A549 (cell line): Measurements from ENCODE around the gene TAAR9.

ENCODE experiments used
- BCL3 ChIP-seq: fragments of >200 bp; sonication (Bioruptor Twin); formaldehyde crosslinking; IDR thresholded peaks from 3 replicates; pipeline ENCODE4 v1.6.1; 2016
- BHLHE40 ChIP-seq: IDR thresholded peaks from 2 replicates; pipeline ENCODE4 v1.6.1; 2012; ENCODE audit warnings: low read depth, low read length, inconsistent platforms
- CTCF ChIP-seq: fragments of >200 bp; sonication (Bioruptor Twin); formaldehyde crosslinking; IDR thresholded peaks from 3 replicates; pipeline ENCODE4 v1.5.1; 2016
- KDM1A ChIP-seq: fragments of 200-600 bp; sonication (generic); IDR thresholded peaks from 2 replicates; pipeline ENCODE4 v1.6.1; 2016; ENCODE audit warnings: low read depth, mild to moderate bottlenecking
- MAX ChIP-seq: IDR thresholded peaks from 2 replicates; pipeline ENCODE4 v1.6.1; 2012
- POLR2A ChIP-seq: IDR thresholded peaks from 2 replicates; pipeline ENCODE4 v1.6.1; 2012; ENCODE audit warnings: mild to moderate bottlenecking, low read length
- RAD21 ChIP-seq, 2 experiments: fragments of >200 bp in 1 of 2; sonication (Bioruptor Twin) in 1 of 2; formaldehyde crosslinking in 1 of 2; IDR thresholded peaks in 1 of 2; conservative IDR thresholded peaks in 1 of 2; 2 replicates in 1 of 2; 3 replicates in 1 of 2; pipeline ENCODE4 v1.6.1; 2012 to 2018; ENCODE audit warnings: inconsistent platforms in 1 of 2
- RFX5 ChIP-seq: fragments of 450-650 bp; IDR thresholded peaks from 2 replicates; pipeline ENCODE4 v1.7.1; 2014; ENCODE audit warnings: antibody characterized with exemption, mild to moderate bottlenecking, moderate library complexity

- TF ChIP-seq POLR2A: no peak
- no peak for TF ChIP-seq MAX
- TF ChIP-seq RAD21 (conservative IDR thresholded peaks at IDR 0.05 in 1 of 2, IDR thresholded peaks at IDR 0.05 in 1 of 2): no peak
- TF ChIP-seq KDM1A: no peak
- TF ChIP-seq RFX5: no peak
- TF ChIP-seq BHLHE40: no peak
- TF ChIP-seq BCL3: no peak
- TF ChIP-seq CTCF: no peak
Observed at GRCh38 chr6:132489376-132489775, 48.7 kb upstream of the TAAR9 start.
